Ramos (cell line): ENCODE data around the gene EYS.

Source experiments
- in situ Hi-C: fragments of 300-500 bp; cut with MboI; formaldehyde crosslinking; loops from one replicate; pipeline ENCODE4 v1.14.3; 2022; ENCODE audit warnings: low sequenced_read_pairs; ENCODE audit not compliant: unreplicated experiment

EYS gene

DNA sequence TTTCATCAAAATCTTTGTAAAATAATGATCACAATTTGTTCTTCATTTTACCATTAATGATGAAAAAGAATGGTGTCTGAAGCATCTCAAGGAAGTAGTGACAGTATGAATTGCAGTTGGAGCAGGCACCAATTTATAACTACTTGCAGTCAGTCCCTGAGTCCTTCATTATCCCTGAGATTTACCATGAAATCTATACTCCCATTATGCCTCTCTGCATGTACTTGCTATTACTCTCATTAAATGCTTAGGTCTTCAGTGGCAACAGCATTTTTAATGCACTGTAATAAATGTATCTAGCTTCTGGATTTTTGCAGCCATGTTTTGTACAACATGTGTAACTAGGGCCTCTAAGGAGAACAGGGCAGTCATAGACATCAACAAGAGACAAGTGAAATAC lies 708.8 kb downstream of the EYS start:
- in situ Hi-C loops = no loop called here

DNA sequence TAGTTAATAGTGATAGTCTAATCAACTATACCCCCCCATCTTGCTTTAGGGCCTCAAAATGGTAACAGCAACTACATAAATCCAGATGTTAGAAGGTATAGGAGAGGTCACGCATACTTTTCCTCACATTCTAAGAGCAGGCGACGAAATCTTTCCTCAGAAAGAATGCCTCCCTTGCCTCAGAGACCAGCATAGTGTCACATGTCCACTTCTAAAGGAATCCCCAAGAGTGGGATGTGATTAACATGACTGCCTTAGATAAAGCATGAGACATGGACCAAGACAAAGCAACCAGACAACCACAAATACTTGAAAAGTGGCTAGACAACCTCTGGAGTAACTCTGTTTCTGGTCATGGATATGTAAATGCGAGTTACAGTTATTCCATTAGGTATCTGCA lies 710.7 kb downstream of the EYS start:
- in situ Hi-C loops = no loop called here

DNA sequence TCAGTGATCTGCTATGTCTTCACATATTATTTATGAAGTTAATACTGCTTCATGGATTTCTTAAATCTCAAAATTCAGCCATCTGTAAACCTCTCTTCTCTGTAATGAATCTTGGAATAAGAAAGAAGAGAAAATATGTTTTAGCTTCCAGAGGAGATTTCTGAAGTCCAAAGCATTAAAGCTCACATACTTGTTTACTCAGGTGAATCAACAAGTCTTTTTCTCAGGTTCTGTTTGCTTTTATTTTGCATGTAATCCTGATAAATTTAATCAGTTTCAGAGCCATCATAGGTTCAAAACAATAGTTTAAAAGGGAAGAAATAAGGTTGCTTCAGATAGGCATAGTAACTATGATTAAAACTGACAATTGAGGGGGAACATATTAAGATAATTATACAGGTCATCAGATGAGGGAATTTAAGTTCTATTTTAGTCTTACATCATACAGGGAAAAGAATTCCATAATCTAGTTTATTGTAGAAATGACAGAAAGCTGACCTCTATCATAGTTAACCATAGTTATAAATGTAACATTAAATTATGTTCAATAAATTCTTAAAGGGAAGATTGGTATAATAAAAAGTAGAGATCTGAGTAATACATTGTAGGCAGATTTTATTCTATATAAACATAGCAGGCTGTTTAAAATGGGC lies 716.2 kb downstream of the EYS start:
- in situ Hi-C loops = no loop called here

DNA sequence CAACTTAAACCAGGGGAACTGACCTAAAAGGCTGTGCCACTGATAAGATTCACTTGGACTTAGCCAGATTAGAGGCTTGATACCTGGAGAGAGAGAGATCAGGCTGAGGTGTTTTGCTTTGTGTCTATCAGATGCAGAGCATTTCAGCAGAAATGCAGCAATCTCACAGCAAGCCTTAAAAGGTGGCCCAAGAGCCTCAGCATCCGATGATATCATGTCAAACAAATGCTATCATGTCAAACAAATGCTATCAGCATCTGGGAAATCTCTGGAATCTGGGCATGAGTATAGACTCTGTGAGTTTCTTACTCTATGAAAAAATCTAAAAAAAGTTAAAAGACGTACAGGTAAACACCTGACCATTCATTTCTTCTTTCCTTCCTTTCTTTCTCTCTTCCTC lies 718.9 kb downstream of the EYS start:
- in situ Hi-C loops = no loop called here

DNA sequence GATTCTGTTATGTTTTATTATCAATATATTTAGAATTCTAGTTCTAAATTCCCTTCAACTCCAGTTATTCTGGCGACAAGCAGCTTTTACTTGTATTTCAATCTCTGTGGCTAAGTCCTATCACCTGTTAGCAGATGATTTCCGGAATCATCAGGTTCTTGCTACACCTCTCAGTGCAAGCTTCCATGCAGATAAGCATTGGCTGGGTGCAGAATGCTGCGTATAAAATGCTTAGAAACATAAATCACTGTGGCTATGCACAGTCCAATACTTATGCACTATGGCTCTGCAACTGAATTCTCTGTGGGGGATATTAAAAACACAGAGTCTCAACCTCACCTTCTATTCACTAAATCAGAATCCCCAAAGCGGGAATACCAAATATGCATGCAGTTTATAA lies 720.0 kb downstream of the EYS start:
- in situ Hi-C loops = no loop called here

DNA sequence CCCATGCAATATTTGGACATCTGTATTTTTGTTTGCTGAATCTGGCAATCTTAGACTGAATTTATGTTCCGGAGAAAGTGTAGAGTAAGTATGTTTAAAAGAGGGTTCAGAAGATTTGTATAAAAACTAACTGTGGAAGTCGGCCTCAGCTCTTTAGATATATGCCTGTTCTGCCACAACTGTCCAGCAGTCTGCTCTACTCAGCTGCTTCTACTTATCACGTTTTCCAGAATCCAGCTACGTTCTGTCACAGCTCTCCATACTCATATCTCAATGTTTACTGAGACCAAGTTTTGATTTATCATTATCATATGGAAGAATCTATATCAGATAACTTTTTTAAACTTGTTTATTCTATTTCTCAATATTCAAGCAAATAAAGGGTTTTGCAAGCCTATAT lies 721.3 kb downstream of the EYS start:
- in situ Hi-C loops = no loop called here

DNA sequence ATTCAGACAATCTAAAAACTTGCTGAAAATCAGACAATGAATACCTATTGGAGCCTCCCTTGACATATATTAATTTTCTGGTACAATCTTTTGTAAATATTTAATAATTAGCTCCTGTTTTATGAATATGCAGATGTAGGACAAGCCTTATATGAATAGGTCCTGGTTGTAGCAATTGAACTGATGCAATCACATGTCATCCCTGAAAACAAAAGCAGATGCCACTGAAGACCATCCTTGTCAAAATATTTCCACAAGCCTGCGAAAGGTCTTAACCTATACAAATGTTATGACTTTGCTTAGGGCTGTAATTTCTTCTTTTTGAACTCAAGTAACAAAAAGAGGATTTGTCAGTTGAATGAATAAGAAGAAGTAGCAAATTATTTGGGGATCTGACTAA lies 722.1 kb downstream of the EYS start:
- in situ Hi-C loops = no loop called here

DNA sequence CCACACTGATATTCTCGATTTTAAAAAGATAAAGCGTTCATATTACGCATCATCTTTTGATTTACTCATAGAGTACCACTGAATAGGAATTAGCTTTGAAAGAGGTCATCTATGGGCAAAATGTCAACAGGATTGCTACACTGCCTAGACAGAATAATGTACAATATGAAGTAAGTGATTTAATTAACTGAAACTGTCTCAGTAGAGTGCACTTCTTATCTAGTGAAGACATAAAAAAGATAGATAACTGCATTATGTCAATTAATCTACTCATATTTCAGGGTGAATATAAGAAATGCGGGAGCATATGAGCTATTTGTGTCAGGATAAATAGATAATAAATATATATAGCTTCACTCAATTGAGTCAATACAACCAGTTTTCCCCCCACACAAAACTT lies 723.9 kb downstream of the EYS start:
- in situ Hi-C loops = no loop called here

DNA sequence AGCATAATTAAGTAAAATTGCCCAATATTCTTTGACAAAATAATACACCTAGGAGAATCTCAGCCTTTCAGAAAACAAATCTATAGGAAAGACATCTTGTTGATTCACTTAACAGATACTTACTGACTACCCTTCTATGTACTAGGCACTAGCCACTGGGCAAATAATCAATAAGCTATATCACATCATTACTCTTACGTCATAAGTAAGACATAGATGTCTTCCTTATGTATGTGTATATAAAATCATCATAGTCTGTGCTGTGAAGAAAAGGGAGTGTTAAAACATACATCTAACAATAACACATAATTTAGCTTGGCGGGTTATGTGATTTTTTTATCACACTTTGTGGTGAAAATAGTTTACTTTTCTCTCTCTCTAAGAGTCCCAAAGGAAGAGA lies 733.9 kb downstream of the EYS start:
- in situ Hi-C loops = no loop called here

DNA sequence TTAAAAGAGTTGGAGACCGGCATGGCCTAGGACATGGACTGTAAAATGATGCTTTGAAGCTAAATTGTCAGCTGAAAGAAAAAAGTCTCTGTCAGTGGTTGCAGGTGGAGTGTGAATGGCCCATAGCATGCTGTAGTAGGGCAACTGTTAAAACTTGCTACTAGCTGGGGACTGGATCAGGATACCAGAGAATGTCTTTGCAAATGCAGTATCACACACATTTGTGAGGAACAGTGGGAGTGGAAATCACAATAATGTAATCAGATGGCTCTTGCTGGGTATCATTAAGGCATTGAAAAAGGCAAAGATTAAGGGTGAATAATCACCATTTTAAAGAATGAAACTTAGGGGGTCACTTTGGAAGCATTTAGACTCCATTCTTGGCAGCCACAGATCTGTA lies 737.9 kb downstream of the EYS start:
- in situ Hi-C loops = no loop called here

DNA sequence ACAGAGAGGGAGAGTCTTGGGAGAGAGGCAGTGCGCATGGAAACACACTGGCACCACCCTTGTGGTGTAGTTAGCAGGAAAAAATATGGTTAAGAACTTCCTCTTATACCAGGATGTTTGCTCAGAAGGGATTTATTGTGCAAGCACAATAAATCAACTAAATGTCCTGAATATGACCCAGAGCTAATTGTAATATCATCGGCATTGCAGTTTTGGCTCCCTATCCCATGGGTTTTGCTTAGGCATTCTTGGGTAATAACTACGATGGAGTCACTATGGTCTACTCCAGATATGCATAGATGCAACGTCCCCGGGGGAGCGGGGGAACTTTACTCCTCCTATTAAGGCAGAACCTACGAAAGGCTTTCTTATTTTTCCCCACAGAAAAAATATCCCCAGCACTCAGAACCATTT lies 751.6 kb downstream of the EYS start:
- in situ Hi-C loops = no loop called here

DNA sequence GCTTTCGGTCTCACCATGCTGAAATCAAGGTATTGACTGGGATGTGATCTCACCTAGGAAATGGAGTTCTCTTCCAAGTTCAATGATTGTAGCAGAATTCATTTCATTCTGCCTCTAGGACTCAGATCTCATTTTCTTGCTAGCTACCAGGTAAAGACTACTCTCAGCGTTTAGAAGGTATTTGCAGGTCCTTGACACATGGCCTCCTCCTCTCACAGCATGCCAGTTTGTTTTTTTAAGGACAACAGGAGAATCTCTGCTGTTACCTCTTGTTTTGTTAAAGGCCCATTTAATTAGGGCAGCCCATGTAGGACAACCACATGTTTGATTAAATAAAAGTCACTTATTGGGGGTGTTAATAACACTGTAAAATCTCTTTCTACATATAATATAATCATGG lies 757.8 kb downstream of the EYS start:
- in situ Hi-C loops = no loop called here

DNA sequence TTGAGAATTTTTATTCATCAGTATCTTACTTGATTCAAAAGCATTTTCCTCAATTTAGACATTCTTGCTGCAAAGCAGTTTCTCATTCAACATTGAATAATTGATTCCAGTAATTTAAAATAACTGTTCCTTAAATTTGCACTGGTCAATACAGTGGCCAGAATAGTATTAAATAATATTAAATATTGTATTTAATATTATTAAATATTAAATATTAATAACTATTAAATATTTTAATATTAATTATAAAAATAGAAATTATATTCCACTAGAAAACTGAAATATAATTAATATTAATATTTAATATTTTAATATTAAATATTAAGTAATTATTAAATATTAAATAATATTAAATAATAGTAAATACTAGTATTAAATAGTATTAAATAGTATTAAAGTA lies 758.8 kb downstream of the EYS start:
- in situ Hi-C loops = no loop called here

DNA sequence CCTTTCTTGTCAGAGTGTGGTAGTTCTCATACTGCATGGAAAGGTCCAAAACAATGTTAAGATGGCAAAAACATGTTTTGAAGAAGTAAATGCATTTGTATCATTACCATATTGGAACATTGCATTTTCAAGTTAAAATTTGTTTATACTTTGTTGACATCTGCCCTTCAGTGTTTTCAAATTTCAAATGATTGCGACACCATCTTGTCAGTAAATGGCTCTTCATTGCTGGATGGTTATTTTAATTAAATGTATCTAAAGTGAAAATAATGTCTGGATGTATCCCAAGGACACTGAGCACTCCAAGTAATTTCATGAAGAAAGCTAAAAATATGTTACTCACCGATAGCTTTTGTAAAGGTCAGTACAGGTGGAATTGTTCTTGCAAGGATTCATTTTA lies 761.6 kb downstream of the EYS start:
- in situ Hi-C loops = no loop called here

DNA sequence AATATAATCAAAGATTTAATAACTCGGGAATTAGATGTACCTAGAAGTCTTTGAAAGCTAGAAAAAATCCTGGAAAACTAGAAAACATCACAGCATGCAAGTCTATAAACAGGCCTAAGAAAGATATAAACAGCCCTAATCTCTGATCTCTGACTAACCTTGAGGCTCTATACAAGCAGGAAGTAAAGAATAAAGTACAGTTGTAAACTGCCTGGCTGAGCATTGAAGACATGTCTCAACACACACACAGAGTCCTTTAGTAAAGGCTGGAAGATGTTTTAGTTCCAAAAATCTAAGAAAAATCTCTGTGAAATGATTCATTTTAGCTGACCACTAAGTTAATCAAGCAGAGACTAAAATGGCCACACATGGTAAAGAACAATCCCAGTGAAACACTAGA lies 774.5 kb downstream of the EYS start:
- in situ Hi-C loops = no loop called here

DNA sequence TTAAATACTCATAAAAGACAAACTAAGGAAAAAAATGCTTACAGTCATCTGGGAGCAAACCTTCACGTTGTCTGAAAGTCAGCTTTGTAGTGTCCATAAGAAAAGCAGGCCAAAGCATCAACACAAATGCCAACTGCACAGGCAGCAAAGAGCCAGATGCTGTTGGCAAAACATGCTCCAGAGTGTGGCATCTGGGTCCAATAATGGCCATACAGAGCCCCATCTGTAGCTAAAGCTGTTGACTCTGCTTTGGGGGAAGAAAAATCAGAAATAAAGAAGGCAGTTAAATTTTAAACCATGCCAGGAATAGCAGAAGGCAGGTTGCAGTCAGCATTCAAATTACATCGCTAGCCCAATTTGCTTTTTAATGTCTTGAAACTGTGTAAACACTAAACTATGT lies 776.3 kb downstream of the EYS start:
- in situ Hi-C loops = no loop called here

DNA sequence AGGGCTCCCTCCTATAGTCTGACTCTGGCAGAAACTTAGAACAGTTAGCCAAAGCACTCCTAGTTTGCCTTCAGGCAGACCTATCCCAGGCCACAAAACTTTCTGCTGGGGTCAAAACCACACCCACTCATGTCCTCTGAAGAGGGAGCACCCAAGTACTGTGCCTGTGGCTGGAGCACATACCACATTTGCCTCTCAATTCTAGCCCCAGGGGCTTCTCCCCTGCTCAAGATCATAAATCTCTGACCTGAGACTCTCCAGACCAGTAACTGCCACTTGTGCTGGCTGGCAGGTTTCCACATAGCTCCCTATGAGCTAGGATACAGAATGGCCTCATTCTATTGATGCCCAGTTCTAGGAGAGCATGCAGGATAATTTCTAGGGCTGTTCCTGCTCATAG lies 781.0 kb downstream of the EYS start:
- in situ Hi-C loops = no loop called here

DNA sequence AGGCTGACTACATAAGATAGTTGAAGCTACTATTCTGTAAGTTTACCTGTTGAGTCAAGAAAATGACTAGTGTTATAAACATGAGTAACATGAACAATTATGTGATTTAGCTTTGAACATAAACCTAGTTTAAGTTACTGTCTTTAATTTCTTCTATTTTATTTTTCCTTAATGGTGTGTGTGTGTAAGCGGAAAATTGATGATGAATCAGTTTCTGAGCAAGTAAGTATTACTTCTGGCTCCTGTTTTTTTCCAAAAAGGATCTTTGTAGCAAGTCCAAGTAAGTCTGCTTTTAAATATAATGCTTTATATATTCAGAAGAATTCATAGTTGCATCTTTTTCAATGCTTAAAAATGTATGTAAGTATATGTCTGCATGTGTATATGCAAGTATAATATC lies 786.8 kb downstream of the EYS start:
- in situ Hi-C loops = no loop called here

DNA sequence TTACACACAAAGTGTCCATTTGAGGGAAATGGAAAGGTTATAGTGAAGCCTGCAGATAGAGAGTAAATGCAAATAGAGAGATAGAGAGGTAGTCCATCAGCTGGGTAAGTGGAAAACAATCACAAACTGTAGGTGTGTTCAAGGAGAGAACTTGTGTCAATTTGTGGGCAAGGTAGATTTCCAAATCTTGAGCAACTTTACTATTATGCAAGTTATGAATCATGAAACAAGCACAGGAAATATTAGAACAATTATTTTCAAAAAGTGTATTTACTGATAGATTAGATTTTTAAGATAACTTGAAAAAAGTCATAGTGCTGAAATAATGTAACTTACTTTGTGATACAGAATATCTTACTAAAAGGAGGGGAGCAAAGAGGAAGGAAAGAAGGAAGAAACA lies 792.9 kb downstream of the EYS start:
- in situ Hi-C loops = no loop called here

DNA sequence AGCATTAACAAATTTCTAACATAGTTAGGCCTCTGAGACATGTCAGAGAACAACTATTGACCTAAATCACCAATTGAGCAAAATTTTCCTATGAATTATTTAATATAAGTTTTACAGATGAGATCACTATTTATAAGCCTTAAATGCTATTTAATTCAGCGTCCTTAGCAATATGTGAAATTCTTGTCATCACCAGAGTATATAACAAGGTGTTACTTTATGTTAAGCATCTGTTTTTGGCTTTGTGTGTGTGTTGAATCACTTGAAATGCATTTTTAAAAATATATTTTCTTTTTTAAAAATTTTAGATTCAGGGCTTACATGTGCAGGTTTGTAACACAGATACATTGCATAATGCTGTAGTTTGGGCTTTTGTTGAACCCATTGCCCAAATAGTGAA lies 794.1 kb downstream of the EYS start:
- in situ Hi-C loops = no loop called here

DNA sequence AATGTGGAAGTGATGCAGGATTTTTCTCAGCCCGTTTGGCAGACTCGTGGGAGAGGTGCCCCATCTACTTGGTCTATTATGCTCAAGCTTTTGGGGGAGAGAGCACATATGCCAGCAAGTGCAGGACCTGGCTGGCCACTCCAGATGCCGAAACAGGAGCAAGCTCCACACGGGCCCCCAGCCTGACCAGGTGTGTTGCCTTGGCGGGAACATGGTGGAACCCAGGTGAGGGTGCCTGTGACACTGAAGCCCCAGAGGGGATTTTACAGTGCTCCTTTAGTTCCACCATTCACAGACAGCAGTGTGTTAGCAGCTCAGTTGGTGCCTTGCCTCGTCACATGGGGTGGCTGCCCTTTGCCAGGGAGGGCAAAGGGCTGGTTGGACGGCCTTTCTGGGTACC lies 798.9 kb downstream of the EYS start:
- in situ Hi-C loops = no loop called here

DNA sequence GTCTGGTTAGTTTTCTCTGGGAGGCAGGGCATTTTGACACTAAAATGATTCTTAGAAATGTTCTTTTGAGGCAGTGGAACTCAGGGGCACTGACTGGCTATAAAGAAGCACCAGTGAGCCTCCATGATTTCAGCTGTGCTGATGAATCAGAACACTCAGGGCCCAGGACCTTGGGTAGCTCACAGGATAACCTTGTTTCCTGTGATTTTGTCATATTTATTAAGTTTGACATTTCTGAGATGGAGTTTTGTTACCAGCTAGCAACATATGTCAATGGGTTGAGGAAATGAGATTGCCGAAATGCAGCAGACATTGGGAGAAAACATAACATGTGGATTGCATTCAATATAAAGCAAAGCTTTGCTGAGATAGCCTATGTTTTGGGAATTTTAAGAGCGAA lies 802.4 kb downstream of the EYS start:
- in situ Hi-C loops = no loop called here

DNA sequence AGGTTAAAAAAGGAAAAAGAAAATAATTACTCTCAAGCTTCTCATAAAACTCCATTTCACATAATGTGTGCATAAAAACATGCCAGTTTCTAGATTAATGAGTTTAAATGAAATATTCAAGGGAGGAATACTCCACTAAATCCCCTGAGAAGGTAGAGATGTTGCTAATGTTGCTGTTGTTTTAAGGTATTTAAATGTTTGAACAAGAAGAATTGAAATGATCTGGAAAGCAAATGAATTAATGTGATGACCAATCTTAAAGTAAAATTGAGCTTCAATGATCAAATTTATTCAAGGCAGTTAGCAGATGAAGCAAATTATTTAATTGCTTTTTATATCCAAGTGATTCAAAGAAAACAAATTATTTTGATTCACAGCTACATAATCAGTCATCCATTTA lies 804.4 kb downstream of the EYS start:
- in situ Hi-C loops = no loop called here
